HepG2 (cell line): ENCODE data around the gene WDR54. TPM values are rescaled to one million over a fixed set of nuclear protein-coding genes. Genes with fewer than 3 reads are reported as not detected.

Source experiments
- ATF4 ChIP-seq, 2 experiments: fragments of 450-650 bp in 1 of 2; sonication (generic) in 1 of 2; formaldehyde crosslinking; IDR thresholded peaks; 2 replicates each; pipeline versions ENCODE4 v1.5.0 to v1.8.0; 2020 to 2022; ENCODE audit warnings: mild to moderate bottlenecking in 1 of 2, missing genetic modification reagents in 1 of 2
- ATF7 ChIP-seq, 2 experiments: fragments of 450-650 bp in 1 of 2; sonication (generic) in 1 of 2; formaldehyde crosslinking in 1 of 2; IDR thresholded peaks; 2 replicates each; pipeline versions ENCODE4 v1.4.0 to v1.6.1; 2016 to 2020; ENCODE audit warnings: antibody characterized with exemption in 1 of 2, mild to moderate bottlenecking in 1 of 2, missing genetic modification reagents in 1 of 2
- E2F5 ChIP-seq: sonication (generic); formaldehyde crosslinking; conservative IDR thresholded peaks from 2 replicates; pipeline ENCODE4 v1.4.0; 2020; ENCODE audit warnings: missing genetic modification reagents
- GPBP1L1 ChIP-seq: sonication (generic); formaldehyde crosslinking; IDR thresholded peaks from 2 replicates; pipeline ENCODE4 v1.5.0; 2020; ENCODE audit warnings: mild to moderate bottlenecking, missing genetic modification reagents
- NAIF1 ChIP-seq: sonication (generic); formaldehyde crosslinking; IDR thresholded peaks from 2 replicates; pipeline ENCODE4 v1.5.0; 2020; ENCODE audit warnings: mild to moderate bottlenecking, missing genetic modification reagents, borderline replicate concordance
- NFAT5 ChIP-seq: sonication (generic); formaldehyde crosslinking; IDR thresholded peaks from 2 replicates; pipeline ENCODE4 v1.4.0; 2020; ENCODE audit warnings: missing genetic modification reagents
- PRDM4 ChIP-seq: sonication (generic); formaldehyde crosslinking; IDR thresholded peaks from 2 replicates; pipeline ENCODE4 v1.9.0; 2021; ENCODE audit warnings: missing genetic modification reagents, borderline replicate concordance
- SIN3B ChIP-seq: fragments of 150-350 bp; IDR thresholded peaks from 2 replicates; pipeline ENCODE4 v1.6.1; 2014; ENCODE audit warnings: low read length
- ZBTB33 ChIP-seq: sonication (generic); formaldehyde crosslinking; IDR thresholded peaks from 2 replicates; pipeline ENCODE4 v1.4.0; 2020; ENCODE audit warnings: missing genetic modification reagents
- ZBTB42 ChIP-seq: sonication (generic); formaldehyde crosslinking; IDR thresholded peaks from 2 replicates; pipeline ENCODE4 v1.5.0; 2020; ENCODE audit warnings: mild to moderate bottlenecking, missing genetic modification reagents
- ZNF232 ChIP-seq: sonication (generic); formaldehyde crosslinking; IDR thresholded peaks from 2 replicates; pipeline ENCODE4 v1.4.0; 2020; ENCODE audit warnings: missing genetic modification reagents, borderline replicate concordance
- ZNF703 ChIP-seq: sonication (generic); formaldehyde crosslinking; IDR thresholded peaks from 2 replicates; pipeline ENCODE4 v1.5.1; 2020; ENCODE audit warnings: missing genetic modification reagents, mild to moderate bottlenecking, moderate library complexity, borderline replicate concordance
- ZNF713 ChIP-seq: sonication (generic); formaldehyde crosslinking; IDR thresholded peaks from 2 replicates; pipeline ENCODE4 v1.4.0; 2020; ENCODE audit warnings: mild to moderate bottlenecking, missing genetic modification reagents
- polyA plus RNA-seq, 8 experiments: library from polyadenylated mRNA; depleted of rRNA in 3 of 8; stranded (reverse) in 7 of 8; unstranded in 1 of 8; fragments of >200 nt; fragmentation: Illumina TruSeq in 4 of 8; extraction: Trizol in 4 of 8; gene quantifications; 2 replicates each; pipeline versions ENCODE4 v1.2.1 to v1.2.3, GENCODE V29; 2011 to 2016; ENCODE audit warnings: low read depth in 4 of 8, missing spikeins in 1 of 8, mixed read lengths in 1 of 8; ENCODE audit not compliant: insufficient read depth in 1 of 8
- total RNA-seq, 5 experiments: library from RNA; depleted of rRNA; stranded (reverse); fragments of >200 nt; fragmentation: Illumina TruSeq; extraction: Trizol; gene quantifications; 2 replicates each; pipeline ENCODE4 v1.2.3, GENCODE V29; 2016; ENCODE audit warnings: low read depth in 1 of 5

WDR54 gene
- total and polyA plus RNA-seq, 2 of the 13 experiments (the other 11 are each of a cell fraction or from before 2014, with no cell fraction given) = 2.0 to 17.3 TPM

- TF ChIP-seq ZBTB33 (CRISPR knock-in tag) = peak; percentile 11; the same call in 1 of the 2 replicates
- TF ChIP-seq E2F5 (CRISPR knock-in tag) = no peak
- TF ChIP-seq ATF4 (CRISPR knock-in tag; IDR thresholded peaks at IDR 0.05) = peak in 1 of 2 experiments; percentile 56; a peak in 2 of 4 replicates
- TF ChIP-seq NAIF1 (CRISPR knock-in tag) = peak; percentile 73; the same call in 1 of the 2 replicates
- no peak for TF ChIP-seq GPBP1L1 (CRISPR knock-in tag)
- no peak for TF ChIP-seq ZNF713
- 0 out of 2 replicates have a peak, but pooled peaks have one; percentile 57 for TF ChIP-seq ZNF232
- peak; percentile 93 for TF ChIP-seq ZNF703
- TF ChIP-seq PRDM4 (CRISPR knock-in tag) = no peak
- peak; percentile 71; the same call in 1 of the 2 replicates for TF ChIP-seq ZBTB42 (CRISPR knock-in tag)
- TF ChIP-seq SIN3B = no peak; the same call in 1 of the 2 replicates
- no peak for TF ChIP-seq ATF7 (IDR thresholded peaks at IDR 0.05)
- TF ChIP-seq ATF7 (CRISPR knock-in tag; IDR thresholded peaks at IDR 0.05) = no peak; the same call in 1 of the 2 replicates
- peak; percentile 60; the same call in 1 of the 2 replicates for TF ChIP-seq NFAT5 (CRISPR knock-in tag)
Measured at GRCh38 chr2:74440378-74441169, 19.0 kb downstream of the WDR54 start (continued).
